Prostate gland (tissue), 2 donors: ENCODE measurements around the gene MDK. TPM values are rescaled to one million over a fixed set of nuclear protein-coding genes. Genes with fewer than 3 reads are reported as not detected.

Experiments used
- DNase-seq: peaks from one replicate; pipeline ENCODE4 v3.0.0-alpha.2; 2019; ENCODE audit warnings: low spot score
- H3K27ac ChIP-seq, 2 donors: fragments of 200-600 bp; sonication (generic); 2 replicates each; pipeline ENCODE4 v1.5.1; 2017 to 2019
- H3K27me3 ChIP-seq: fragments of 200-600 bp; sonication (generic); replicated peaks from 2 replicates; pipeline ENCODE4 v1.5.1; 2019; ENCODE audit not compliant: insufficient read depth
- H3K36me3 ChIP-seq, 2 donors: fragments of 200-600 bp; sonication (generic); 1 replicate in 1 of 2; 2 replicates in 1 of 2; pipeline versions ENCODE4 v1.5.1 to v1.8.1; 2017 to 2019
- H3K4me1 ChIP-seq: fragments of 200-600 bp; sonication (generic); replicated peaks from 2 replicates; pipeline ENCODE4 v1.5.1; 2019
- H3K4me3 ChIP-seq, 2 donors: fragments of 200-600 bp; sonication (generic); 2 replicates each; pipeline ENCODE4 v1.5.1; 2017 to 2019
- H3K9me3 ChIP-seq: fragments of 200-600 bp; sonication (generic); 2 replicates; pipeline ENCODE4 v1.5.1; 2017
- POLR2A ChIP-seq: fragments of 450-650 bp; IDR thresholded peaks from one replicate; pipeline ENCODE4 v1.6.1; 2016; ENCODE audit warnings: antibody characterized with exemption, mild to moderate bottlenecking
- POLR2AphosphoS5 ChIP-seq: sonication (generic); formaldehyde crosslinking; IDR thresholded peaks from one replicate; pipeline ENCODE4 v1.6.1; 2017; ENCODE audit warnings: antibody characterized with exemption
- WGBS: methylation state at CpG from one replicate; pipeline ENCODE4 v1.1.5; 2018; 5-methylcytosine and 5-hydroxymethylcytosine counted together
- intact Hi-C: fragments of 100-400 bp; cut with DNase I; formaldehyde crosslinking; loops from one replicate; pipeline ENCODE4 v1.14.2; 2022
- total RNA-seq, 2 donors: library from RNA; depleted of rRNA; stranded (reverse); fragments of >200 nt; gene quantifications; one replicate each; pipeline ENCODE4 v1.1.0, GENCODE V29; 2016
- TF ChIP-seq, protein P1 (sequence below), 4 experiments: fragments of 200-600 bp in 2 of 4; fragments of 450-650 bp in 2 of 4; sonication (generic) in 2 of 4; IDR thresholded peaks; 1 replicate in 3 of 4; 2 replicates in 1 of 4; pipeline ENCODE4 v1.5.1; 2016 to 2019; ENCODE audit warnings: antibody characterized with exemption in 4 of 4, mild to moderate bottlenecking in 2 of 4, moderate library complexity in 2 of 4

The MDK gene
- total RNA-seq, 2 donors from 2014 or later, result 71.6 to 164 TPM

DNA sequence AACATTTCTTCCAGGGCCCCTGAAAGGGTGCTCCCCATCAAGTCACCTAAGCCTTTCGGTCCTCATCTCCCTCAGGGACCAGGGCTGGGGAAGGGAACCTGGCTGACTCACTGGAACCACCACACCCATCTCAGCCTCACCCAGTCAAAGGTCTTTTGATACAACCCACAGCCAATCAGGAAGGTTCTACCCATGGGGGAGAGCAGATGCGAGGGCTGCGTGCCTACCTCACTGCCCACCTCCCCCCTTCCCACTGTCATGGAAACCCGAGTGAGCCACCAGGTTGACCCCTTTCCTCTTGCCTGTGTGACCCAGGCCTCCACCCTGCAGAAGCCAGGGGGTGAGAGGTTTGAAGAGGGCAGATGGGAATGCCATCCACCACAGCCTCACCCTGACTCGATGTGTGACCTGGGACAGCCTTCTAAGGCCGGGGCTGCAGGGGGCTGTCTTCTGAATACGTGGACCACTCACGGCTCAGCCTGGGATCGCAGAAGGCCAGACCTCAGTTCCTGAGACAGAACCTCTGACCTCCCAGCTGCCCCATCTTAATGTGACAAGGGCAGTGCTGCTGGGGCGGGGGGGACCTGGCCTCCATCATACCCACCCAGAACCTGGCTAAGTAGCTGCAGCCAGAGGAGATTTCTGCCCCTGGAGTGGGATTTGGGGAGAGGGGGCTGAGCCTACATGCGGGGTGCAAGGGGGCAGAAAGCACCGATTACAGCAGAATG, 2.7 kb downstream of the MDK start:
- H3K9me3 ChIP-seq, result no peaks in the 10 kb centered on the region
- peaks cover 1% of the 10 kb centered on the region for H3K27me3 ChIP-seq
- no peaks in the 10 kb centered on the region for H3K36me3 ChIP-seq
- WGBS, result 89% methylated on average over 12 of the region's 12 CpGs
- peaks cover 7% of the 10 kb centered on the region for H3K4me1 ChIP-seq
- no peak overlapping the region for H3K27ac ChIP-seq
- no peak for DNase-seq
- no peak overlapping the region for H3K4me3 ChIP-seq
- intact Hi-C loops, result no loop called here
- TF ChIP-seq, protein P1, sequence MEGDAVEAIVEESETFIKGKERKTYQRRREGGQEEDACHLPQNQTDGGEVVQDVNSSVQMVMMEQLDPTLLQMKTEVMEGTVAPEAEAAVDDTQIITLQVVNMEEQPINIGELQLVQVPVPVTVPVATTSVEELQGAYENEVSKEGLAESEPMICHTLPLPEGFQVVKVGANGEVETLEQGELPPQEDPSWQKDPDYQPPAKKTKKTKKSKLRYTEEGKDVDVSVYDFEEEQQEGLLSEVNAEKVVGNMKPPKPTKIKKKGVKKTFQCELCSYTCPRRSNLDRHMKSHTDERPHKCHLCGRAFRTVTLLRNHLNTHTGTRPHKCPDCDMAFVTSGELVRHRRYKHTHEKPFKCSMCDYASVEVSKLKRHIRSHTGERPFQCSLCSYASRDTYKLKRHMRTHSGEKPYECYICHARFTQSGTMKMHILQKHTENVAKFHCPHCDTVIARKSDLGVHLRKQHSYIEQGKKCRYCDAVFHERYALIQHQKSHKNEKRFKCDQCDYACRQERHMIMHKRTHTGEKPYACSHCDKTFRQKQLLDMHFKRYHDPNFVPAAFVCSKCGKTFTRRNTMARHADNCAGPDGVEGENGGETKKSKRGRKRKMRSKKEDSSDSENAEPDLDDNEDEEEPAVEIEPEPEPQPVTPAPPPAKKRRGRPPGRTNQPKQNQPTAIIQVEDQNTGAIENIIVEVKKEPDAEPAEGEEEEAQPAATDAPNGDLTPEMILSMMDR (IDR thresholded peaks at IDR 0.05), result no peak
- TF ChIP-seq POLR2AphosphoS5 (no peak), POLR2A (no peak)

DNA sequence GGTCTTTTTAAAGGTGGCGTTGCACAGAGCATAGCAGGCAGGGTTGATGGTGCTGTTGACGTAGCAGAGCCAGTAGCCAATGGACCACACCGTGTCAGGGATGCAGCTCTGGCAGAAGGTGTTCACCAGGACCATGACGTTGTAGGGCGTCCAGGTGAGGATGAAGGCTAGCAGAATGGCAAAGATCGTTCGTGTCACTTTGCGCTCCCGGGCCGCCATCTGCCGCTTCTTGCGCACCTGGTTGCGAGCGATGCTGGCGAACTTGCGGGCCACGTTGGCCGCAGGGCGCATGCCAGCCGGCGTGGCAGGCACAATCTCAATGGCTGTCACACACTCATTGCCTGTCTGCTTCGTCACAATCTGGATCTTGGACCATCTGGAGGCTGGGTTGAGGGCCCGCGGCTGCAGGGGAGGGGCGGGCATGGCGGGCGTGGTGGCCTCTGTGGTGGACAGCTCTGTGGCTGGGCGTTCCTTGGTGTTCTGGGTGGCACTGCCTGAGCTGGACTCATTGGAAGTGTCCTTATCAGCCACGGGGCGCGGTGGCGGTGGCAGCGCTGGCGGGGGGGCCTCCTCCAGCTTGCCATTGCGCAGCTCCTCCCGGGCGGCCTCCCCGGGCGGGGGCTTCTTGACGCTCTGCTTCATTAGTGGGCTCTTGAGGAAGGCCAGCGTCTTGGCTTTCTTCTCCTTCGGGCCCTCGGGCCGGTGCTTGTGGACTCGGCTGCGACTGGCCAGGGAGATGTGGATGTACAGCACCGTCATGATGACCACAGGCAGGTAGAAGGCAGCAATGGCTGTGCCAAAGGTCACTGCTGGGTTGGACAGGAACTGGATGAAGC, 3.9 kb downstream of the MDK start:
- H3K36me3 ChIP-seq, result no peaks in the 10 kb centered on the region
- TF ChIP-seq, protein P1 (IDR thresholded peaks at IDR 0.05), result no peak
- no peak for TF ChIP-seq POLR2AphosphoS5
- TF ChIP-seq POLR2A, result no peak
- H3K4me1 ChIP-seq, result peaks cover 13% of the 10 kb centered on the region
- 95% methylated on average over 41 of the region's 47 CpGs for WGBS
- no peak overlapping the region for H3K27ac ChIP-seq
- intact Hi-C loops, result loop anchor here (5.0 kb wide), 1 partner anchor 232 kb away; the partner anchor contains the start of genes ATG13 and HARBI1
- H3K27me3 ChIP-seq, result peaks cover 1% of the 10 kb centered on the region
- no peaks in the 10 kb centered on the region for H3K9me3 ChIP-seq
- no peak for DNase-seq
- no peak overlapping the region for H3K4me3 ChIP-seq

DNA sequence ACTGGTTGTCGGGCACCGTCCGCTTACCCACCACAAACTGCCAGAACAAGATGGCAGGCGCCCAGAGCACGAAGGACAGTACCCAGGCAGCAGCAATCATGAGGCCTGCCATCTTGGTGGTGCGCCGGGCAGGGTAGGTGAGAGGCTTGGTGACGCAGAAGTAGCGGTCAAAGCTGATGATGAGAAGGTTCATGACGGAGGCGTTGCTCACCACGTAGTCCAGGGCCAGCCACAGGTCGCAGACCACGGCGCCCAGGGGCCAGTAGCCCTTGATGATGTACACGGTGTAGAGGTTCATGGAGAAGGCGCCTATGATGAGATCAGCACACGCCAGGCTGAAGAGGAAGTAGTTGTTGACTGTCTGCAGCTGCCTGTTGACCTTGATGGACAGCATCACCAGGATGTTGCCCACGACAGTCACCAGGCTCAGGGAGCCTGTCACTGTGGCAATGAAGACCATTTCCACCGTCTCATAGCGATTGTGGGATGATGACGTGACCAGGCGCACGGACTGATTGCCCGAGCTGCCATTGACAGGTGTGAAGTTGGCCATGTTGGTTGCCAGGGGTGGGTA, 4.6 kb downstream of the MDK start:
- TF ChIP-seq POLR2A, result no peak
- TF ChIP-seq, protein P1 (IDR thresholded peaks at IDR 0.05), result no peak
- TF ChIP-seq POLR2AphosphoS5, result no peak
- Histone ChIP-seq H3K9me3 (no peaks in the 10 kb centered on the region), H3K4me1 (peaks cover 13% of the 10 kb centered on the region), H3K36me3 (no peaks in the 10 kb centered on the region), H3K27ac (no peak overlapping the region), H3K27me3 (peaks cover 4% of the 10 kb centered on the region), H3K4me3 (no peak overlapping the region)
- DNase-seq, result no peak
- intact Hi-C loops, result loop anchor here (5.0 kb wide), 1 partner anchor 231 kb away; the partner anchor contains the start of genes ATG13 and HARBI1
- 94% methylated on average over 25 of the region's 25 CpGs for WGBS

DNA sequence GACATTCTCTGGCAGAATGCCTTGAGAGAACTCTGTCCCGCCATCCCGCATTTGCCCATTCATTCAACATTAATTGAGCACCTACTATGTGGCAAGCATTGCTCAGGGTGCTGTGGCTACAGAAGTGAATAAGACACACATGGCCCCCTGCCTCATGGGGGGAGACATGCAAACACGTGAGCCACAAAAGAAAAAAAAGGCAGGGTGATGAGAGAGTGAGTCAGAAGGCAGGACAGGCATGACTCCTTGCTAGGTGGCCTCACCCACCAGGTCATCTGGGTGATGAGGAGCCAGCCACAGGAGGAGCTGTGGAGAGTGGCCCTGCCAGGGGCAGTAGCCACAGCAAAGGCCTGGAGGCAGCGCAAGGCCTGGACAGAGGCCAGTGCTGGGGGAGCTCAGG, 5.2 kb downstream of the MDK start:
- Histone ChIP-seq H3K27ac (no peak overlapping the region), H3K27me3 (peaks cover 6% of the 10 kb centered on the region), H3K36me3 (no peaks in the 10 kb centered on the region), H3K4me1 (peaks cover 13% of the 10 kb centered on the region), H3K4me3 (no peak overlapping the region), H3K9me3 (no peaks in the 10 kb centered on the region)
- TF ChIP-seq POLR2A (no peak), POLR2AphosphoS5 (no peak)
- TF ChIP-seq, protein P1 (IDR thresholded peaks at IDR 0.05), result no peak
- WGBS, result 93% methylated on average over 4 of the region's 4 CpGs
- intact Hi-C loops, result loop anchor here (5.0 kb wide), 1 partner anchor 231 kb away; the partner anchor contains the start of genes ATG13 and HARBI1
- no peak for DNase-seq
